ENCODE results near the gene NUBP2. TPM values are rescaled to one million over a fixed set of nuclear protein-coding genes. Genes with fewer than 3 reads are reported as not detected.

Gene NUBP2
- total RNA-seq, 1 donor from 2014 or later: 66.1 TPM

- no peak for DNase-seq
- Mint-ChIP-seq H3K36me3 (ENCODE audit: unreplicated experiment) (no peaks in the 10 kb centered on the region), H3K9me3 (ENCODE audit: unreplicated experiment) (peaks cover 3% of the 10 kb centered on the region), H3K27ac (ENCODE audit: unreplicated experiment) (no peak overlapping the region), H3K4me1 (ENCODE audit: low read depth, unreplicated experiment) (peaks cover 6% of the 10 kb centered on the region), H3K27me3 (ENCODE audit: unreplicated experiment) (peaks cover 1% of the 10 kb centered on the region), H3K4me3 (ENCODE audit: unreplicated experiment) (peak overlapping the region; percentile 42)
- no peak for TF ChIP-seq CTCF (IDR thresholded peaks at IDR 0.05; ENCODE audit: partially characterized antibody, unreplicated experiment)
These were observed 36.2 kb downstream of the NUBP2 start for GRCh38 chr16:1818873-1819525.

- Mint-ChIP-seq H3K4me3 (ENCODE audit: unreplicated experiment) (peak overlapping the region; percentile 42), H3K27ac (ENCODE audit: unreplicated experiment) (peak overlapping the region; percentile 52), H3K4me1 (ENCODE audit: low read depth, unreplicated experiment) (peaks cover 7% of the 10 kb centered on the region), H3K36me3 (ENCODE audit: unreplicated experiment) (no peaks in the 10 kb centered on the region), H3K9me3 (ENCODE audit: unreplicated experiment) (peaks cover 3% of the 10 kb centered on the region), H3K27me3 (ENCODE audit: unreplicated experiment) (peaks cover 3% of the 10 kb centered on the region)
- DNase-seq: no peak
- TF ChIP-seq CTCF (IDR thresholded peaks at IDR 0.05; ENCODE audit: partially characterized antibody, unreplicated experiment): no peak
These were observed 36.9 kb downstream of the NUBP2 start for GRCh38 chr16:1819611-1820010.

GRCh38 chr16:1820096-1820945 lies 37.6 kb downstream of the NUBP2 start:
- no peak for DNase-seq
- H3K27me3 Mint-ChIP-seq (ENCODE audit: unreplicated experiment): peaks cover 3% of the 10 kb centered on the region
- peaks cover 1% of the 10 kb centered on the region for H3K9me3 Mint-ChIP-seq (ENCODE audit: unreplicated experiment)
- peaks cover 7% of the 10 kb centered on the region for H3K4me1 Mint-ChIP-seq (ENCODE audit: low read depth, unreplicated experiment)
- H3K4me3 Mint-ChIP-seq (ENCODE audit: unreplicated experiment): no peak overlapping the region
- TF ChIP-seq CTCF (IDR thresholded peaks at IDR 0.05; ENCODE audit: partially characterized antibody, unreplicated experiment): no peak
- no peaks in the 10 kb centered on the region for H3K36me3 Mint-ChIP-seq (ENCODE audit: unreplicated experiment)
- H3K27ac Mint-ChIP-seq (ENCODE audit: unreplicated experiment): peak overlapping the region; percentile 22

DNA sequence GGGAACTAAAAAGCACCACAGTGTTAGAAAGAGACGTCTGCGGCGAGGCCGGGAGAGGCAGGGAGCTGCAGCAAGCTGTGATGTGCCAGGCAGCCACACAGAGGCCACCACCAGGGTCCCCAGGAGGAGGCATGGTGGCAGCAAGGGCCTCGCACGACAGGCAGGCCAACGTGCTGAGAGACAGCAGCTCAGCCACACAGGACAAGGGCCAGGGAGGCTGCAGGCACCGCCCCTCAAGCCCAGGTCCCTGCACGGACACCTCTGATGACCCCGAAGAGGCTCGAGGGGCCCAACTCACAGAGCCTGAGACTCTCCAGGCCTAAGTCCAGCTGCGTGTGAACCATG lies 38.2 kb downstream of the NUBP2 start:
- Mint-ChIP-seq H3K36me3 (ENCODE audit: unreplicated experiment) (no peaks in the 10 kb centered on the region), H3K27me3 (ENCODE audit: unreplicated experiment) (peaks cover 3% of the 10 kb centered on the region), H3K4me3 (ENCODE audit: unreplicated experiment) (no peak overlapping the region), H3K9me3 (ENCODE audit: unreplicated experiment) (peaks cover 2% of the 10 kb centered on the region), H3K27ac (ENCODE audit: unreplicated experiment) (no peak overlapping the region), H3K4me1 (ENCODE audit: low read depth, unreplicated experiment) (peaks cover 7% of the 10 kb centered on the region)
- TF ChIP-seq CTCF (IDR thresholded peaks at IDR 0.05; ENCODE audit: partially characterized antibody, unreplicated experiment): no peak
- DNase-seq: no peak

Data from glutamatergic neuron (in vitro differentiated cells).